Adrenal gland (tissue), 19 donors: Measurements from ENCODE around the gene P2RY2. TPM values are rescaled to one million over a fixed set of nuclear protein-coding genes. Genes with fewer than 3 reads are reported as not detected.
A peak's percentile ranks its signal among the peaks of the same experiment; 100 is the strongest.

Experiments used
- DNase-seq, 7 donors: peaks; one replicate each; pipeline ENCODE4 v3.0.0-alpha.2; 2019 to 2020
- H3K27ac ChIP-seq, 5 donors: fragments of 200-600 bp; sonication (generic) in 4 of 5; 1 replicate in 3 of 5; 2 replicates in 2 of 5; pipeline versions ENCODE4 v1.5.1 to v1.8.0; 2016 to 2020; ENCODE audit warnings: mild to moderate bottlenecking in 1 of 5
- H3K27me3 ChIP-seq: fragments of 200-600 bp; 2 replicates; pipeline ENCODE4 v1.8.0; 2021
- H3K36me3 ChIP-seq, 2 donors: fragments of 200-600 bp; replicated peaks in 1 of 2; 1 replicate in 1 of 2; 2 replicates in 1 of 2; pipeline versions ENCODE4 v1.5.1 to v1.8.0; 2018 to 2022
- H3K4me1 ChIP-seq, 2 donors: fragments of 200-600 bp; replicated peaks in 1 of 2; 1 replicate in 1 of 2; 2 replicates in 1 of 2; pipeline versions ENCODE4 v1.5.1 to v1.8.0; 2018 to 2021
- H3K4me3 ChIP-seq, 4 donors: fragments of 200-600 bp; sonication (generic) in 3 of 4; one replicate each; pipeline ENCODE4 v1.5.1; 2016 to 2018
- H3K9me3 ChIP-seq, 3 donors: fragments of 200-600 bp; sonication (generic) in 1 of 3; replicated peaks in 1 of 3; 1 replicate in 2 of 3; 2 replicates in 1 of 3; pipeline versions ENCODE4 v1.5.1 to v1.8.0; 2016 to 2021
- CTCF ChIP-seq, 6 experiments: fragments of 450-650 bp in 4 of 6; fragments of 200-600 bp in 2 of 6; sonication (generic) in 1 of 6; IDR thresholded peaks; 1 replicate in 5 of 6; 2 replicates in 1 of 6; pipeline versions ENCODE4 v1.5.1 to v1.8.0; 2016 to 2021; ENCODE audit warnings: antibody characterized with exemption in 6 of 6, mild to moderate bottlenecking in 2 of 6, moderate library complexity in 1 of 6
- POLR2A ChIP-seq, 2 donors: fragments of 450-650 bp; IDR thresholded peaks; one replicate each; pipeline ENCODE4 v1.6.1; 2017; ENCODE audit warnings: antibody characterized with exemption in 2 of 2, mild to moderate bottlenecking in 2 of 2, moderate library complexity in 1 of 2
- WGBS, 4 donors: extraction: QIAGEN DNeasy Blood & Tissue Kit in 2 of 4; methylation state at CpG; one replicate each; pipeline versions ENCODE4 v1.1.5 to v1.1.7; 2013 to 2017; 5-methylcytosine and 5-hydroxymethylcytosine counted together
- intact Hi-C, 2 donors: fragments of 100-400 bp; cut with DNase I; formaldehyde crosslinking; loops; one replicate each; pipeline versions ENCODE4 v1.14.1 to v1.15.0; 2022 to 2023
- long read RNA-seq, 10 donors: library from polyadenylated mRNA in 3 of 10; unstranded in 2 of 10; stranded (forward) in 1 of 10; transcript quantifications; one replicate each; pipeline ENCODE4 v2.0.0 and lab custom pipeline, GENCODE V29; 2021 to 2026
- polyA plus RNA-seq, 3 donors: library from polyadenylated mRNA; stranded (reverse); fragments of 200-250 nt in 2 of 3; fragments of 350-450 nt in 1 of 3; fragmentation: Illumina TruSeq in 1 of 3; extraction: RNeasy Lipid Tissue Mini Kit (QIAGEN cat#74804) in 1 of 3; gene quantifications; one replicate each; pipeline ENCODE4 v1.2.3, GENCODE V29; 2013 to 2014
- total RNA-seq, 9 donors: library from RNA; depleted of rRNA in 4 of 9; stranded (reverse); fragments of >200 nt in 4 of 9; fragments of 120-200 nt in 1 of 9; fragmentation: NEBNext Ultra II Directional in 1 of 9; extraction: Animal tissue kit (Norgen Biotek cat#: 25700) in 1 of 9; gene quantifications; one replicate each; pipeline versions ENCODE4 v1.1.0 to v1.2.4, GENCODE V29; 2013 to 2023
- donor health status: healthy with polysubstance abuse.
- donor health status: Bipolar disorder and iron deficiency.
- donor health status: DM: yes; HTN: yes; CAD: no.
- donor health status: DM: no; HTN: no; CAD: no.
- donor health status: DM: no; HTN: no; CAD: no.
- donor health status: DM: yes; HTN: yes; CAD: no.

P2RY2 gene
- 10 to 100 TPM in 1 of 9 donors, 1 to 10 TPM in 8; 1.8 to 51.6 (median 8.3) TPM for total RNA-seq
- polyA plus RNA-seq, result 1 to 10 TPM; 1.3 to 8.7 (median 2.2) TPM
- long read RNA-seq, donor 1, result 0 reads
- long read RNA-seq, donor 2, result 0 reads
- long read RNA-seq, donor 3, result 0 reads
- long read RNA-seq, donor 4, partial matches to known transcripts, result 0 of 5 reads
- long read RNA-seq, donor 4, other reads (novel, unspliced or antisense), result 3 of 5 reads
- long read RNA-seq, donor 5, transcript P2RY2-203 (3 exons, 2,107 nt), result major isoform, 8 of 12 reads
- long read RNA-seq, donor 5, partial matches to known transcripts, result 1 of 12 reads
- long read RNA-seq, donor 5, other reads (novel, unspliced or antisense), result 1 of 12 reads
- long read RNA-seq, donor 6, partial matches to known transcripts, result 0 of 1 reads
- long read RNA-seq, donor 6, other reads (novel, unspliced or antisense), result 1 of 1 reads
- long read RNA-seq, donor 7, result 0 reads
- long read RNA-seq, donor 8, partial matches to known transcripts, result 0 of 1 reads
- long read RNA-seq, donor 8, other reads (novel, unspliced or antisense), result 0 of 1 reads
- long read RNA-seq, donor 9, partial matches to known transcripts, result 0 of 1 reads
- long read RNA-seq, donor 9, other reads (novel, unspliced or antisense), result 0 of 1 reads
- long read RNA-seq, donor 10, result 0 reads

GRCh38 chr11:73218106-73218829 is at the start of gene P2RY2:
P2RY2 (plus strand) TSS chr11:73218281; CDS start chr11:73234160, 15,879 bp downstream.
- Histone ChIP-seq H3K4me1 (peaks cover 12 to 30% of the 10 kb centered on the region in 2 donors), H3K27me3 (no peaks in the 10 kb centered on the region), H3K27ac (peak within 1 kb of the TSS in 3 of 5 donors; percentile 56 to 72 (median 57)), H3K4me3 (peak within 1 kb of the TSS in 3 of 4 donors; percentile 7 to 62 (median 38)), H3K9me3 (no peaks in the 10 kb centered on the region), H3K36me3 (no peaks in the 10 kb centered on the region)
- 1 to 5% (median 4%) methylated on average over 40 to 81 of the region's 81 CpGs; no CpG with 5 or more reads in 1 of the 4 donors for WGBS, 4 donors
- peak; percentile 32 to 61 (median 49) for TF ChIP-seq CTCF (IDR thresholded peaks at IDR 0.05)
- TF ChIP-seq POLR2A (IDR thresholded peaks at IDR 0.05), result peak in 1 of 2 donors; percentile 48
- intact Hi-C loops, result no loop called here
- peak; percentile 66 to 91 (median 82) for DNase-seq

- TF ChIP-seq CTCF (IDR thresholded peaks at IDR 0.05) (peak in 1 of 6 experiments; percentile 11), POLR2A (IDR thresholded peaks at IDR 0.05) (no peak)
- H3K36me3 ChIP-seq, result no peaks in the 10 kb centered on the region
- no peaks in the 10 kb centered on the region for H3K9me3 ChIP-seq
- no peak overlapping the region for H3K4me3 ChIP-seq
- H3K27me3 ChIP-seq, result no peaks in the 10 kb centered on the region
- WGBS, 4 donors, result 64 to 71% (median 66%) methylated on average over 10 to 11 of the region's 11 CpGs
- intact Hi-C loops, result no loop called here
- H3K27ac ChIP-seq, result peak overlapping the region in 4 of 5 donors; percentile 26 to 77 (median 55)
- DNase-seq, result peak; percentile 64 to 85 (median 82)
- H3K4me1 ChIP-seq, result peaks cover 10 to 32% of the 10 kb centered on the region in 2 donors
Measured at GRCh38 chr11:73168925-73169579, 49.0 kb upstream of the P2RY2 start.

GRCh38 chr11:73170140-73170539 is 47.9 kb upstream of the P2RY2 start:
- Histone ChIP-seq H3K4me1 (peaks cover 10 to 32% of the 10 kb centered on the region in 2 donors), H3K4me3 (no peak overlapping the region), H3K9me3 (no peaks in the 10 kb centered on the region), H3K27me3 (no peaks in the 10 kb centered on the region), H3K27ac (peak overlapping the region in 1 of 5 donors; percentile 77), H3K36me3 (no peaks in the 10 kb centered on the region)
- whole genome bisulfite sequencing, 4 donors, result 87 to 100% (median 91%) methylated on average over 2 of the region's 2 CpGs
- intact Hi-C loops, result loop anchor here (5.0 to 10.0 kb wide), 2 partner anchors 248 to 455 kb away; no protein-coding TSS in a partner anchor
- DNase-seq, result no peak
- TF ChIP-seq CTCF (IDR thresholded peaks at IDR 0.05) (no peak), POLR2A (IDR thresholded peaks at IDR 0.05) (no peak)
